ENCODE measurements around the gene EGR4. TPM values are rescaled to one million over a fixed set of nuclear protein-coding genes. Genes with fewer than 3 reads are reported as not detected.
A peak's percentile ranks its signal among the peaks of the same experiment; 100 is the strongest.

Gene EGR4
- total RNA-seq, 1 donor from 2014 or later: not detected

DNA sequence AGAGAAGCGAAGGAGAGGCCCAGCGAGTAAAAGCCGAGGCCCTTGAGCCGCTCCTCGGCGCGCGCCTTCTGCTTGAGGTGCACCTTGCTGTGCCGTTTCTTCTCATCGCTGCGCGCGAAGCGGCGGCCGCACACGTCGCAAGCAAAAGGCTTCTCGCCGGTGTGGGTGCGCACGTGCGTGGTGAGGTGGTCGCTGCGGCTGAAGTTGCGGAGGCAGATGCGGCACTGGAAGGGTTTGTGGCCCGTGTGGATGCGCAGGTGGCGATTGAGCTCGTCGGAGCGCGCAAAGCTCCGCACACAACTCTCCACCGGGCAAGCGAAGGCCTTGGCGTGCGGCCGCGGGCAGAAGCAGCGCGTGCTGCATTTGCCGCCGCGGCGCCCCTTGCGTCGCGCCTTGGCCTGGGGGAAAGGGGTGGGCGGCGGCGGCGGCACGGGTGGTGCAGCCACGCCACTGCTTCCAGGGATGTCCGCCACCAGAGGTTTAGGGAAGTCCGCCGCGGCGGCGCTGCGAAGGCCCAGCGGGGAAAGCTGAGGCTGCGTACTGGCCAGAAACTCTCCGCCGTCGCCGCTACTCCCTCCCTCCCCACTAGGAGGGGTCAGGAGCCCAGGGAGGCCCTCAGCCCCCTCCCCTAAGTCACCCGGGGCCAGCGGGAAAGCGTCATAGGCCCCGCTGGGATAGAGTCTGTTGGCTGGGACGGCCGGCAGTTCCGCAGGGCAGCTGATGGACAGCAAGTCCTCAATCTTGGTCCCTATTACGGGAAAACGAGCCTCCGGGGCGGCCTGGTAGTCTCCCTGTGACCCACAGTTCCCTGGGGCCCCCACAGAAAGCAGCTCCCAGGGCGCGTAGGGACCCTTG is 1.7 kb downstream of the EGR4 start:
- ATAC-seq: no peak
- DNase-seq: no peak
- intact Hi-C loops (cut with micrococcal nuclease): no loop called here

DNA sequence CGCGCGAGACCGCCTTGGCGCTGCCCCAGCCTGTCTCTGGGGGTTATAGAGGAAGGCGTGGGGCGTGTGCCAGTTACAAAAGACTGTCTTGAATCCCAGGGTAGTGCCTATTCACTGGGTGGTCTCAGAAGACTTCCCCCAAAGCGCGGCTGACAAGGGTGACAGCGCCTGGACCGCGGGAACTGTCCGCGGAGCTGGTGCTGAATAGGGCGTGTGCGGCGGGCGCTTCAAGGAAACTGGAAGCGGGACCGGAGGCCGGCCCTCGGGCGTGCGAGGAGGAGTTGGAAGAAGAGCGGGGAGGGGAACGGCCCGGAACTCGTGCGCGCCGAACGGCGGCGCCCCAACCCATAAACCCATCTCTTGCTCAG is 2.3 kb downstream of the EGR4 start:
- intact Hi-C loops (cut with micrococcal nuclease): no loop called here
- ATAC-seq: peak; percentile 84
- DNase-seq: peak; percentile 72

DNA sequence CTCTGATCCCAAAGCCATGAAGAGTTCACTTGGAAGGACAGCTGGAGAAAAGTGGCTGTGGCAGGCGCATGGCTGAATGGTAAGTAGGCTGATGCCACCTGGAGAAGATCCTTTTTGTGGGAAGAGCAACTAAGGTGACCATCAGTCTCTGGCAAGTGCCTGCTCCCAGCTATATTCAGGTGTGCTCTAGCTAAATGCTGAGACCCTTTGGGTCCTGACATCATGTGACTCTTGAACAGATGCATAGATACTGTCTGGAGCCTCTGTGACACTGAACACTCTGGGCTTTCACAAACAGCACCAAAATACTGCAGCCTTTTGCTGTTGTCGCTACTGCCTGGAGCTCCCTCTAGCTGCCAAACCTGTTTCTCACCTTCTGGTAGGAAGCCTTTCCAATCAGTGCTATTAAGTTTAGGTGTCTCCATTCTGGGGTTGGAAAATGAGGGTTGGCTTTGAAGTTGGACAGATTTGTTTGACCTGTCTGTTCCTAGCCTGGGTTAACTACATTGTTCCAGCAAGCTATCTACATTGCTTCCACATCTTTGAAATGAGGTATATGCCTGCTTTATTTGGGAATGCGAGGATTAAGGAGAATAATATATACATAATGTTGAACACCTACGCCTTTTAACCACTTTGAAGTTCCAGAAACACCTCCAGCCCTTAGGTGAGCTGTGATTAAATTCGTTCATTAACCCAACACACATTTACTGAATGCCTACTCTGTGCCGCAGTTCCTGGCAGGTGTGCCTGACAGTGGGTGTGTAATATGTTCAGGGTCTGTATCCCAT is 3.1 kb downstream of the EGR4 start:
- DNase-seq (no peak), ATAC-seq (no peak)
- intact Hi-C loops (cut with micrococcal nuclease): no loop called here

DNA sequence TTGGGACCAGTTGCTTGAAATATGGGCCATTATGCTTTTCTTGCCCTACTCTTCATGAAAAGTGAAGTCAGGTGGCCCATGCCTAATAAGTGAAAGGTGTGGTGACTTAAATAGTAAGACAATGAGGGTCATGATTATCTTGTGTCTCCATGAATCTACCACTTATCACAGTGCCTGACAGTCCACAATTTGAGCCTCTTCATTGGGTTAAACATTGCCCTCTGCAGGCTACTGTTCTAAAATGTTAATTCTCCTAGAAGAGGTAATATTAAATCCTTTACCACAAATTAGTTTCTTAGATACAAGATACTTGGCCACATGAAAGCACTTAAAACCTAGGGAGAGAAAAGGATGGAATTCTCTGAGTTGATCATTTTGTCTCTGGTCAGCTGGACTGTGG is 4.0 kb downstream of the EGR4 start:
- intact Hi-C loops (cut with micrococcal nuclease): no loop called here
- ATAC-seq (no peak), DNase-seq (no peak)

DNA sequence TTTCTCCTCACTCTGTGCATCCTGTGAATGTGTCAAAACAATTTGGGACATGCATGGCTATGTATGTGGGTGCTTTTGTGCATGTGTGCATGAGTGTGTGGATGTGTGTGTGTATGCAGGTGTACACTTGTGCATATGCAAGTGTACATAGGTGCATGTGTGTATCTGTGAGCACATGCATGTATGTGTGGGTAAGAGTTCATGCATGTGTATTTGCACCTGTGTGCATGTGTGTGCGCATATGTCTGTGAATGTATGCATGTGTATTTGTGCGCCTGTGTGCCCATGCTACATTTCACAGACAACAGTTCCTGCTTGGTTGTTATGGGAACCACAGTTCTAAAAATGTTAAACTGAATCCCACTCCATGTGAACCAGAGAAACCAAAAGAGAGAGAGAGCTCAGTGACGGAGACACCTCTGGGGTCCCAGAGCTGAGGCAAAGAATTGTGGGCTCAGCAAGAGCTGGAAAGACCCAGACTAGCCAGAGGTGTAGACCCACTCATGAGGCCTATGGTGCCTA is 7.2 kb downstream of the EGR4 start:
- DNase-seq (no peak), ATAC-seq (no peak)
- intact Hi-C loops (cut with micrococcal nuclease): no loop called here

DNA sequence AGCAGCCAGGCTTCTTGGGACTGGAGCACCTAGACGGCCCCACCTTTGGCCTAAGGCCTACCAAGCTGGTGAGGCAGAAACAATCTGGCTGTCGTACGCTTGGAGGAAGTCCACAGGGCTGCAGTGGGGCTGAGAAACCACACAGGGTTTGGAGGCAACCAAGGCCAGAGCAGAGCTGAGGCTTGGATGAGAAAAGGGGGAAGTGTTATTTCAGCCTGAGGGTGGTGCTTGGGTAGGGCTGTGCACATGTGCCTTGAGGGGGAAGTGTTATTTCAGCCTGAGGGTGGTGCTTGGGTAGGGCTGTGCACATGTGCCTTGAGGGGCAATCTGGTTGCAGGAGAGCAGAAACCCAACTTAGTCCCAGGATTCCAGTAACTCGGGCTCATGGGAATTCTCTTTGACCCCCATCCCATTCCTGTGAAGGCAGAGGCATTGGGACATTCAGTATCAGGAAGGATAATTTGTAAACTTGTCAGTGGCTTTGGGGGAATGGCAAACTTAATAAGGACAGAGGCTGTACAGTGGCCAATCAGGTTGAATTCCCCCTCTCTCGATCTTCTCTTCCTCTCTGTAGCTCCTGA is 8.1 kb downstream of the EGR4 start:
- DNase-seq (no peak), ATAC-seq (peak; percentile 67)
- intact Hi-C loops (cut with micrococcal nuclease): no loop called here

DNA sequence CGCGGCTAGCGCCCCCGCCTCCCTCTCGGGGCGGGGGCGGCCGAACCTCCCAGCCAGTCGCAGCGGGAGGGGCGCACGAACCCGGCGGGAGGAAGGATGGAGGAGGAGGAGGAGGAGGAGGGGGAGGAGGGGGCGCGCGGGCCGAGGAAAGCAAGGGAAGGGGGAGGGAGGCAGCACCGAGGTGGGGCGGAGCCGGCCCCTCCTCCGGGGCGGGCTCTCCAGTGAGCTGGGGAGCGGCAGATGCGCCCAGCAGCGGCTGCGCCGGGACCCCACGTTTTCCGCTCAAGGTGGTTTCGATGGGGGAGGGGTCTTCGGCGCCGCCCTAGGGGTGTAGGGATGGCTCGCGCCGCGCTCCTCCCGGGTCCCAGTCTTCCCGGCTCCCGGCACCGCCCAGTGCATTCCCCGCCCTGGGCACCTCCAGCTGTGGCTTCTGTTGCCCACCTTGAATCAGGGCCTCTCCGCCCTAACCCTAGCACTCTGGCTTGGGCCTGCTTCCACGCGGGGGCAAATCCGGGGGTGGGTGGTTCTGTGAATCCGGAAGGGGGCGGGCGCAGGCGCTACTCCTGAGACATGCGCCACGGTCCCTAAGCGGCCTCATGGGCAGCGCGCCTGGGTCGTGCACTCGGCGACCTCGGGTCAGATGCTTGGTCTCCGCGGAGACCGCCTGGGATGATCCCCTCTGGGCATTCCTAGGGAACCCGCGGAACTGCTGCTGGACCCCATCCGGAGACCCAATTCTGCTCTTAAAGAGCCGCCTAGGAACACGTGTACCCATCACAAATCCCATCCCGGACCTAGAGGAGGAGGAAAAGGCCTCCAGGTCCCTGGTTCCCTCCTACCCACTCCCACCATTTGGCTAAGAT is 8.8 kb downstream of the EGR4 start, which contains the start of gene FBXO41:
Gene FBXO41 (minus strand): TSS at position 183 of the 863 bp plus-strand sequence. CDS start 14,848 bp downstream, outside the sequence.
- DNase-seq: peak; percentile 64
- intact Hi-C loops (cut with micrococcal nuclease): no loop called here

DNA sequence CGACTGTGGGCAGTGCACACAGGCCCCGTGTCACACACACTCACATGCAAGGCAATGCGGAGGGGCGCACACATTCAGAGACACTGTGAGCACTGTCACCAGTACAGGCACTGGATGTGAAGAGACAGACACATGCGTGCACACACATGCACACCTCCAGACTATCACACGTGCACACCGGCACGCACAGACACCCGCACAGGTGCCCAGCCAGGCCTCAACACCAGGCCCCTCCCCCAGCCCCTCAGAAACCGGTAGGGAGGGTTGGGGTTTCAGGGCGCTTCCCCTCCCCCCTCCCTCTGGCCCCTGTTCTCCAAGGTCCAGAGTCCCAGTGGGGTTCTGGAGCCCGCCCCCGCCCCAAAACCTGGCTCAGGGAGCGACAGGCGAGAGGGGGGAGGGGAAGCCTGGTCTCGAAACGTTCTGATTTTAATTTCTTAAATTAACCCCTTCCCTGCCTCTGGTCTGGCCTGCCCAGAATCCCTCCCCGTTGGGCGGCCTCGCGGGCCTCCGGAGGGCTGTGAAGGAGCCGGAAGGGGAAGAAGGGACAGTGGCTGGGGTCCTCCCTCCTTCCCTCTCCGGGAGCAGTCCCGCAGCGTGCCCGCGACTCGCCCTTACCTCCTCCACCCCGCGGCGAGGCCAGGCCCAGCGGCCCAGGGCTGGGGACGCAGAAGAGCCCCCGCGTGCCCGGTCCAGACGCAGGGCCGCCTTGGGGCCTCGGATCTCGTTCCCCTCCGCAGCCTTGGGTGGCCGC is 9.6 kb downstream of the EGR4 start:
- DNase-seq (no peak), ATAC-seq (peak; percentile 28)
- intact Hi-C loops (cut with micrococcal nuclease): no loop called here

More for the DNA sequence above, 8.8 kb downstream of the EGR4 start, which contains the start of gene FBXO41:
- ATAC-seq: peak; percentile 86

DNA sequence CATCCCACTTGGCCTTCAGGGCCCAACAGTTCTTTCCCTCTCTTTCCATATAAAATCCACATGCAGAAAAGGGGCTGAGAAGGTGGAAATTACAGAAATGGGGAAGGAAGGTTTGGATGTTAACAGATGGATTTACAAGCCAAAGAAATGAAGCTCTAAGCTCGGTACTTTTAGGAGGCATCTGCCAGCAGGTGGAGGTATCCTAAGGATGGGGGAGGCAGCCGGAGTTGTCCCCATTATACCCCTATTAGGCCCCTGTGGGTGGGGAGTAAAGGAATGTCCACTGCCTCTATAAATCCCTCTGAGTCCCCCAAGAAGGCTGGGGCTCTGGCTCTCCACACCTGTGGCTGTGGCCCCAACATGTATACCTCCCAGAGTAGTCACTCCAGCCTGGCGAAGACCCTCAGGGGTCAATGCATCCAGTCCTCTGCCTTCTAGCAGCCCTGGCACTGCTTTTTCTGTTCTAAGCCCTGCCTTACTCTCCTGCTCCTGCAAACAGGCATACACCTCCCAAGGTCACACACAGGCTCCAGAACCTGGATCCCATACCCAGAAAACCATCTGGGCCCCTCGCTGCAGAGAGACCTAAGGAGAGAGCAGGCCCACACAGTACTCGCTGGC is 10.3 kb downstream of the EGR4 start:
- intact Hi-C loops (cut with micrococcal nuclease): no loop called here
- DNase-seq (no peak), ATAC-seq (no peak)

DNA sequence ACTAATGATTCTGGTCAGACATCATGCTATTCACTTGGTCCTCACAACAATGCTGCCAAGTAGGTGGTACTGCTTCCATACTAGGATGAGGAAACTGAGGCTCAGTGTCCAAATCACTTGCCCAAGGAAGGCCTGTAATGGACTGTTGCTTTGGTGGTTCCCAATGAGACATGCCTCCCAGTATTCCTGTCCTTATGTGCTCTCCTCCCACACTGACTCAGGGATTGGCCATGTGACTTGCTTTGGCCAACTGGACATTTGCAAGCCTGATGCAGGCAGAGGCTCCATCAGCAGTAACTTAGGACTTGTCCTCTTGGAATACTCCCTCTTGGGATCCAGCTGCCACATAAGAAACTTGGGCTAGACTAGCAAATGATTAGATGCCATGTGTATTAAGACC is 12.1 kb downstream of the EGR4 start:
- intact Hi-C loops (cut with micrococcal nuclease): no loop called here
- ATAC-seq: no peak
- DNase-seq: no peak

DNA sequence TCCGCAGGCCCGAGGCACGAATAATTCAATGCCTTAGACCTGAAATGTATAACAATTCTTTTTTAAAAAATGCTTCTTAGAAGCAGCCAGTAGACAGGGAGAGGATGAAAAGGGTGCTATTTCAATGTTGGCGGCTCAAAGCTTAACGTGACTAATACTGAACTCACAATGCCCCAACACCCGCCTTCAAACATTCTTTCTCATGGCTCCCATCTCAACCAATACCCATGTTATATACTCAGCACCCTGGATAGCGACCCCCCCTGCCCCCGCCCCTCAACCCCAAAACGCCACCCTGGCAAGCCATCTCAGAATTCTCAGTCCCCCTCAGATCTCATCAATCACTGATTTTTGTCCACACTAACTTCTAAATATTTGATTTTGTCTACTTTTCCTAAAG is 13.5 kb downstream of the EGR4 start:
- no peak for DNase-seq
- ATAC-seq: no peak
- intact Hi-C loops (cut with micrococcal nuclease): no loop called here

DNA sequence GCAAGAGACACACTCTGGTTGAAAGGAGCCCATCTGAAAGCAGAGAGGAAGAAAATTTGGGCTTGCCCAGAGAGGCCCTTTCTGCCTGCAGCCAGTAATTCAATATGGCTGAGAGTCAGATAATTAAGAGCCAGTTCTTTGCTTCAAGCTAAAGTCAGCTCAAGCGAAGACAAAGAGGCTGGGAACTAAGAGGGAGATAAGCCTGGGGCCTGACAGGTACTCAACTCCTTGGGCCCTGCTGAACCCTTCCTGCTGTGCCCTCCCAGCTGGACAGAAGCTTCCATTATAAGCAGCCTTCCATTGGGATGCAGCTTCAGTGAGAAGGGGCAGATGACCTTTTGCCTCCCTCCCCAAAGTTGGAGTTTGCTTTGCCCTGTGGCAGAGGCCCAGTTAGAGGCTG is 21.1 kb downstream of the EGR4 start:
- intact Hi-C loops (cut with micrococcal nuclease): no loop called here
- ATAC-seq (no peak), DNase-seq (no peak)

DNA sequence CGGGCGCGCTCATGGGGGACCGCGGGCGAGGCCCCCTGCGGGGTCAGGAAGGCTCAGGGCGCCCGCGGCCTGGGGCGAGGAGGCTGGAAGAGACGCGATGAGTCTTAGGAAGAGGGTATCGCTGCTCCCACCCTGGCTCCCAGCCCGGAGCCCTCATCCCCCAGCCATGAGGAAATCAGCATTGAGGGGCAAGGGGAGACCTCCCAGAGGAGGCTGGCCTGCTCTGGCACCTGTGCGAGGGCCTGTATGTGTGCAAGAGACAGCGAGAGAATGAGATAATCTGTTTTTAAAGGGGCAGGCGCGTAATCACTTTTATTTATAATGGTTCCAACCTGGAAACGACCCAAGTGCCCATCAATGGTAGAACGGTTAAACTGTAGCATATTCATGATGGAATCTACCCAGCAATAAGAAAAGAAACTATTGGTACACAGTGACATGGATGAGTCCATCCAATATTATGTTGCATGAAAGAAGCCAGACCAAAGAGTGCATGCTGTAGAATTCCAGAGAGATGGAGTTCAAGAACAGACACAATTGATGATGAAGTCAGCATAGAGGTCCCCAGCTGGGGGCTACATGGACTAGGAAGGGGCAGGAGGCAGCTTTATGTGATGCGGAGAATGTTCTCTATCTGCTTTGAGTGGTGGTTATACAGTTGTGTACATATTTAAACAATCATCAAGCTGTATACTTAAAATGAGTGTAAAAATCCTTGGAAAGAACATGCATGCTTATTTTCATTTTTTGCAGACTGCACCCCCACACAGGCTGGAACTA is 23.5 kb downstream of the EGR4 start:
- ATAC-seq (no peak), DNase-seq (no peak)
- intact Hi-C loops (cut with micrococcal nuclease): no loop called here

DNA sequence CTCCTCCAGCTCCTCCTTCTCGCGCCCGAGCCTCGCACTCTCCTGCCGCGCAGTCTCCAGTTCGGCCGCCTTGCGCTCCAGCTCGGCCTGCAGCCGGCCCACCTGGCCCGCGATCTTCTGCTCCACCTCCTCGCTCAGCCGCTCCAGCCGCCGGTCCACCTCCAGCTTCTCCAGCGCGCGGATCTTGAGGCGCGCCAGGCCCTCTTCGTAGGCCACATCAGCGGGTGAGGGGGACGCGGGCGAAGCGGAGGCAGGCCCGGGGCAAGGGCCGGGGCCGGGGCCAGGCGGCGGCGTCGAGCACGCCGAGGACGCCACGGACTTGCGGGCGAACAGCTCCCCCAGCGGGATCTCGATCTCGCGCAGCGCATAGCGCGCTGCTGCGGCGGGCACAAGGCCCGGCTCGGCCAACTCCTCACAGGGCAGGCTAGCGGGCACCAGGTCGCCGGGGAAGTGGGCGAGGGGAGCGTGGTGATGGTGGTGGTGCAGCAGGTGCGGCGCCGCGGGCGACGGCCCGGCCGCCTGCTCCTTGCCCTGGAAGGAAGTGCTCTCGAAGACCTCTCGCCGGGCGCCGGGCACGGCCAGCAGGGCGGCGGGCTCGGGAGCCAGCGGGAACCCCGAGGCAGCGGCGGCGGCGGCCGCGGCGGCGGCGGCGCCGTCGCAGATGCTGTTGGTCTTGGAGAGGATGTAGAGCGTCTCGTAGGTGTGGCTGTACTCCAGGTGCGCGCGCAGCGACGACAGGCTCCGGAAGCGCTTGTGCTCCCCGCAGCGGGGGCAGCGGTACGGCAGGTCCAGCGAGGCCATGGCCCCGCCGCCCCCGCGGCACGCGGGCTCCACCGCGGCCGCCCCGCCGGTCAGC is 24.3 kb downstream of the EGR4 start:
- ATAC-seq (peak; percentile 35), DNase-seq (no peak)
- intact Hi-C loops (cut with micrococcal nuclease): no loop called here

DNA sequence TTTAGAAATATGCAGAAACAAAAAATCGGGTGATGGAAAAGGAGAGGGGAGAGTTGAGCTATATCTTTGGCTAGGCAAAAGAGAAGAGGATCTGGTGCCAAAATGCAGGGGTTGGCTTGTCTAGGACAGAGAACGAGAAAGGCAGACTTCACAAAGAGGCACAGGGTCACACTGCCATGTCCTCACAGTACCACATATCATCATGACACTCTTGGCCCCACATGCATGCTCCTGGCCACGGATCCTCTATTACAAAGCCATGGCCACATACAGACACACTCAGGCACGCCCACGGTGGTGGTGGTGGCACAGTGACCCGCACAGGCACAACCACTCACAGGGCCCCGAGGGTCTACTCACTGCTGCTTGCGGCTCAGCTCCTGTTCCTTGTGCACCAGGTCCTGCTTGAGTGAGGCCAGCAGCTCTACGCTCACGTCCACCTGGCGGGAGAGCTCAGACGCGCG is 24.9 kb downstream of the EGR4 start:
- DNase-seq (no peak), ATAC-seq (no peak)
- intact Hi-C loops (cut with micrococcal nuclease): no loop called here

DNA sequence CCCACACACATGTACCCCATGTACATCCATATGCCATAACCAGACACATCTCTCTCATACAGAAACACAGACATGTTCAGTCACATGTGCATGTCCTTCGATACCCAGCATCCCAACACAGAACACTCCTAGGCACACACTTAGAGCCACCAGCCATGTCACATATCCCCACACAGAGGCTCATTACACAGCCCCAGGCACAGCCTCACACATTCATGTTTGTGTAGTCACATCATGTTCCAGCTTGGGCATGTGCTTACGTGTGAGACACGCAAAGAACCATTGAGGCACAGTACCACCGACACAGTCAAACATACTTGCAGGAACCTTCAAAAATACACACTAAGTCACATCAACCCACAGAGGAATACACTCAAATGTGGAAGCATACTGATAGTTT is 26.3 kb downstream of the EGR4 start:
- ATAC-seq (no peak), DNase-seq (no peak)
- intact Hi-C loops (cut with micrococcal nuclease): no loop called here

Data from left ventricle myocardium superior (tissue), 1 donor.